HG03354 (cell line): ENCODE data around the gene SLC2A9.

Experiments used
- ATAC-seq: cut with Tn5 transposase; IDR thresholded peaks from one replicate; pipeline ENCODE4 v1.9.1; 2021; ENCODE audit warnings: mild to moderate bottlenecking; ENCODE audit not compliant: unreplicated experiment, poor library complexity, severe bottlenecking

The SLC2A9 gene

DNA sequence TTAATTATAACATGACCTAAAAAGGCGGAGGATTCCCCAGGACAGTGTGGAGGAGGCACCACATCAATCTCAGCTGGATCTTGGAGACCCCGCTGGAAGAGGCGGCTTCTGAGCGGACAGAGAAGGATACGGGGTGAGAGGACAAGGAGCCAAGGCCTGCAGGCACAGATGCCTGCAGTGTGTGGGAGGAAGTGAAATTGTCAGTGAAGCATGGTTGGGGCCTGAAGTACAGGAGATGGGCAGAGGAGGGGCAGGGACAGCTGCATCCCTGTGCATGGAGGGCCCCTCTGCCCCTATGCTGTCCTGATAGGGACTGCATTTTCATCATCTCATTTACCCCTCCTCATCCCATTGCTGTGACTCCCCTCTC lies 1.7 kb upstream of the SLC2A9 start:
- no peak for ATAC-seq

DNA sequence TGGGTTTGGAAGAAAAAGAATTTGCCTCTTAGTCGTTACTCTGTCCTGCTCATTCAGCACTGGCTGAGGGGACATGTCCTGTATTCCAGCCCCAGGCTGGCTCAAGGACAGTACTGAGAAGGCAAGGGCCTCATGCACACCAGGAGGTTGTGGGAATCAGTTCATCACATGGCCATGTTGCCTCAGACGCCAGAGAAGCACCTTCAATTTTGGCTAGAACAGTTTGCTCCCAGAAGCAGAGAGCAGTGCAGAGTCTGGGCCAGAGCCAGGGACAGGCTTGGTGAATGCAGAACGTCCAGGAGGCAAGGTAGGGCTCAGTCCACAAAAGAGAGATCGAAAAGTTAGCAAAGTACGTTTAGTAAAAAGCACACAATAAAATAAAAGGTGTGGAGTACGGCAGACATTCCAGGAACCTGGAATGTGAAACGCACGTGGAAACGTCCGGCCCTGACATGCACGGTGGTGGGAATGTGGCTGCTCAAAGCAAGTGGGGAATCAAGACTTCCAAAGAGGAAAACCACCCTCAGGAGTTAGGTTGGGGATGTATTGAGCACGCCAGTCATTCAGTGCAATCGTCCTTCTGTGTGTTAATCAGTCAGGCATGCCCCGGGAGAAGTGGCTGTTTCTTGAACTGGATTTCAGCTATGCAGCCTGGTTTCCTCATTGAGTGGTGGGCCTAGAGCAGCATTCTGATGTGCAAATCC lies 1.2 kb upstream of the SLC2A9 start:
- no peak for ATAC-seq

DNA sequence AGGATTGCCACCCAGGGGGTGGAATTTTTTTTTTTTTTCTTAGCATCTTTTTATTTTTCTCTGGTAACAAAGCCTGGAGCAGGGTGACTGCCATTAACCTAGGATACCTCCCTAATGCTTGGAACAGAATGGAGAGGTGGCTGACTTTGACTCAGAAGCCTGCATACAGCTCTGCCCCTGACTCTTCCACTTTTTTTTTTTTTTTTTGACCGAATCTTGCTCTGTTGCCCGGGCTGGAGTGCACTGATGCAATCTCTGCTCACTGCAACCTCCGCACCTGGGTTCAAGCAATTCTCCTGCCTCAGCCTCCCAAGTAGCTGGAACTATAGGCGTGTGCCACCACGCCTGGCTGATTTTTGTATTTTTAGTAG lies 341 bp upstream of the SLC2A9 start:
- ATAC-seq = no peak

DNA sequence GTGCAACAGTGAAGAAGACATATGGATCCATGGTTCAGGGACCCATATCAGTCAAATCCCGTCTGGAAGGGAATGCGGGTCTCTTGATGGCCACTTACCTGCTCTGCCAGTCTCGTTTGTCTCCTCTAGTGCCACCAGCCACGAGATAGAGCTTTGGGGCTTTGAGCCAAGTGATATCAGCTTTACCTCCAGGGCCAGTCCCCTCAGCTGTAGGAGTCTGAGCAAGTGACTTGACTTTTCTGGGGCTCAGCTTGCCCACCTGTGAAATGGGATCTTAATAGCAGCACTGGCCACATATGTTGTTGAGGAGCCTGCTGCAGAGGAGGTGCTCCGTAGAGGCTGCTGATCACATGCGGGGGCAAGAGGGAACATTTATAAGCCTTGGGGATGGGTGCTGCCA lies 1.2 kb downstream of the SLC2A9 start:
- no peak for ATAC-seq

DNA sequence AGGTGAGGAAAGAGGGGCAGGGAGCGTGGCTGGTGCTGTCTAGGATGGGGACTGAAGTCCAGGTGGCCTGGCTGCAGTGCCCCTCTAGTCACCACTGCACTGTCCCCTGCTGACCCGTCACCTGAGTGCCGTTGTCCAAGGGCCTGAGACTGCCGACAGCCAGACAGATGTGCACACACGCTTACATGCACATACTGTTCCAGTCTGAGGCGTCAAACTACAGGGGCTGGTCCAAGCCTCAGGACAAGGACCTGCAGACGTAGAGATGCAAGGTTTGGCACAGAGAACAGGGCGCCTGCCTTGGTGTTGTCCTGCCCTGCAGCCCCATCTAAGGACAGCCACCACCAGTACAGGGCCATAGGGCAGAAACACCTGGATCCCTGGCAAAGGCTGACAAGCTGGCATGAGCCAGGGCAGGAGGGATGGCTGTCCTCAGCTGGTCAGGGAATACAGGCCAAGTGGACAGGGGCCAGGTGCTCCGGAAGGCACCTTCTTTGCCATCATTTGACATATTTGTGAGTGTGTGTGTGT lies 1.7 kb downstream of the SLC2A9 start:
- ATAC-seq = no peak

DNA sequence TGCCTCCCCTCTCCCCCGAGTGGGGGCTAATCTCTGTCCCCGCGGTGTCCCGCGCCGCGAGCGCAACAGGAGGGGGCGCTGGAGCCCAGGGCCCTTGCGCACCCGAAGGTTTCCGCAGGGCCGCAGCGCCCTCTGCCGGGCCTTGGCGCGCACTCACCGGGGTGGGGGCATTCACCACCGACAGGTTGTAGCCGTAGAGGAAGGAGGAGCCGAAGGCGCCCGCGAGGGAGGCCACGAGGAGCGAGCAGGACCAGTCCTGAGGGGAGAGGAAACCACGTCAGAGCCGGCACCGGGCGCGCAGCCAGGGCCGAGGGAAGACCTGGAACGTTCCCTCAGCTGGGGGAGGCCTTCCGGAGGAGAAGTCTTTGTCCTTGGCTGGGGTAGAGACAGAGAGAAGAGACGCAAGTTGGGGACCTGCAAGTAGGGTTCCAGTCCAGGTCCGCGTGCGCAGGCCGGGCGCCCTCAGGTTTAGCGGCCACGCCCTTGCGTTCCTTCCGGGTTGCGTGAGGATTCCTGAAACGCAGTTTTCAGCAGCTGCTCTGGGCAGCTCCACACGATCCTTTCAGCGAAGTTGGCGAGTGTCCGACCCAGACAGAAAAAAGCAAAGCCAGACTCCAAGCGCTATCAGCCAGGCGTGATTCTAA lies 2.4 kb downstream of the SLC2A9 start:
- peak; percentile 98 for ATAC-seq

DNA sequence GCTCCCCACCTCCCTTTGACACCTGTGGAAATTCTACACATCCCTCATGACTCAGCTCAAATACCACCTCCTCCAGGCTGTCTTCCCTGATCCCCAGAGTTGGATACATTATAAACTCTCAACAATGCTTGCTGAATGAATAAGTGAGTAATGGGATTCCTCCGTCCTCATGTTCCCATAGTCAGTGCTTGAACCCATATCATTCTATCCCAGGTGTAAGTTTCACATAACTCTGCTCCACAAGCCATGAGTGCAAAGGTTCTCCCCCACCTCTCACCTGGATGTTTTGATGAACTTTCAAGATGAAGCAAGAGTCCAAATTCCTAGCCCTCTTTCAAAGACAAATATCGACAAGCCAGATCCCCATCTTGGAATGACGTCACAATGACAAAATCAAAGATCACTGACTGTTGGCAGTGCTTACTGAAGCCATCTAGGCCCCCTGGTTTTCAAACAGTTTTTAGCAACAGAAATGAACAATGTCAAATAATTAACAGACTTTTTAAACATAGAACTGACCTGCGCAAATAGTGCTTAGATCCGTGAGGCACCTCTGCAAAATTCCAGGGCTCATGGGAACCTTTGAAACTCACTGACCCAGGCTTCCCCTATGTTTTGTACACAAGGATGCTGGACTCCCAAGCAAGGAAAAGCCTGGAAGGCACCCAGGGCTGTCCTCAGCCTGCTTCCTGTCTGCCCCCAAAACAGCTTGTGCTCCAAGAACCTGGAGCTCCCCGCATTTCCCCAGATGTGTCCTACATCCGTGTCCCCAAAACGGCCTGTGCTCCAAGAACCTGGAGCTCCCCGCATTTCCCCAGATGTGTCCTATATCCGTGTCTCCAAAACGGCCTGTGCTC lies 4.0 kb downstream of the SLC2A9 start:
- no peak for ATAC-seq

DNA sequence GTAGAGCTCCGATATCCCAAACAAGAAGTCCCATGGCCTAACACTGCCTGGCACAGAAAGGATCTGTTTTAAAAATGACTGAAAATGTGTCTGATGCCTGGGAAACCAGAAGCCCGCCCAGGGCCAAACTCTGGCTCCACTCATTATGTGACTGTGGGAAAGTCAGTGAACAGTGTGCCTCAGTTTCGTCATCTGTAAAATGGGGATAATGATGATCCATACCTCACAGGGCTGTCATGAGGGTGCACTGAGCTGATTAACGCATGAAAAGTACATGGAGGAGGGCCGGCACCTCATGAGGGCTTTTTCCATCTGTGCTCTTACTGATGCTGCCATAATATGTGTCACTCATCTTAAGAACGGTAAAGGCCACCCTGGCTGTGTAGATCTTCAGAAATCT lies 5.1 kb downstream of the SLC2A9 start:
- no peak for ATAC-seq

DNA sequence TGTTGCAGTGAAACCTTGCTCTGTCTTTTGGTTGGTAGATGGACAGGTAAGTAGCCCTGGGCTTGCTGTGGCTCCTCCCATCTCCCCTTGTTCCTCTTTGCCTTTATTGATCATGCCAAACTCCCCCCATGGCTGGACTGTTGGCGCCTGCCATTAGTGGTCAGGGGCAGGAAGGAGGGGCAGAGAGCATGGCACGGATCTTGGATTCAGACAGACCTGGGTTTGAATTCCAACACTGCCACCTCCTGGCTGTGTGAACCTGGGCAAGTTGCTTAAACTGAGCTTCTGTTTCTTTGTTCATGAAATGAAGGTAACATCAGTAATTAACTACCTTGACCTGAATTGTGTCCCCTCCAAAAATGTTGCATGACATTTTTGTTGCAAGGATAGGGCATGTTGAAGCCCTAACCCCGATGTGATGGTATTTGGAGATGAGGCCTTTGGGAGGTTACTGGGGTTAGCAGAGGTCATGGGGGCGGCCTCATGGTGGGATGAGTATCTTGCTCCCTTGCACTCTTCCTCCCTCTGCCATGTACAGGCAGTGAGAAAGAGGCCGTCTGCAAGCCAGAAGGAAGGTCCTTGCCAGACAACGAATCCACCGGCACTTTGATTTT lies 6.0 kb downstream of the SLC2A9 start:
- ATAC-seq = peak; percentile 27

DNA sequence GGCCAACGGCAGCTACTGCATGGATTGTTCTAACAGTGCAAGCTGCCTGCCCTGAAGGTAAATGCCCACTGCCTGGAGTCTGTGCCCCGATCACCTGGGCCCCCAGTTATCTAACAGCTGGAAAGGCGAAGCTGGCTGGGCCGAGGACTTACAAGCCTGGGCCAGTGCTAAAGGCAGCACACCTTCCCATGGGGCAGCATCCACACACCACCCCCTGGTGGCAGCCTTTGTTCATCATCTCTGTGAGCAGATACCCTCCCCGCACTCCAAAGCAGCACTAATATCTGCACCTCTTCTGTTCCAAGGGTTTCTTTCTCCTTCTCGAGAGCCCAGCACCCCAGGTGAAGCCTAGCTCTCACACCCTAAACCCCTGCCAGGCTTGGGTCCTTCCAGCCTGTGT lies 7.6 kb downstream of the SLC2A9 start:
- peak; percentile 56 for ATAC-seq

DNA sequence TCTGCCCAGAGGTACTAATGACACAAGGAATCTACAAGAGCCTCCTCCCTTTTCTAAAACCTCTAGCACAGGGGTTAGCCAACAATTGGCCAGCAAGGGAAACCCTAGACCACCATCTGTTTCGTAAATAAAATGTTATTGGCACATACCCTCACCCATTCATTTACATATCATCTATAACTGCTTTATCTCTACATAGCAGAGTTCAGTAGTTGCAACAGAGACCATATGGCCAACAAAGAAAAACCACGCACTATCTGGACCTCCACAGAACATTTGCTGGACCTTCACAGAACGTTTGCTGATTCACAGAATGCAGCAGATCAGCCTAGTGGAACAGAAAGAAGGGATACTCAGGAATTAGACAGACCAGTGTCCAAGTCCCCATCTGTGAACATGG lies 9.4 kb downstream of the SLC2A9 start:
- ATAC-seq = no peak

DNA sequence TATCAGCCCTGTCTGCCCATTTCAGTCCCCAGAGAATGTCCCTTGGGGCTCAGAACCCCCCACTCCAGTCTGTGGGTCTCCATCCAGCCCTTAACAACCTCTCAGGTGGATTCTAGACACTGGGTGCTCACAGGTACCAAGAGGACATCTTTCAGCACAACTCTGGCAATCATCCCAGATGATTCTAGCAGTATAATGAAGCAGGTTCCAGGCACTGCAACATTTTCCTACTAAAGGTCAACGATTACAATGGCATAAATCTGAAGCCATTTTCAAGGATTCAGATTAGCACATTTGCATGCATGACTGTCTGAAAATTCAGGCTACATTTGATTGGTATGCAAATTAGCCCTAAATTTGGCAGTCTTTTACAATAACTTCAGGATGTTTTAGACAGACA lies 10.0 kb downstream of the SLC2A9 start:
- no peak for ATAC-seq

DNA sequence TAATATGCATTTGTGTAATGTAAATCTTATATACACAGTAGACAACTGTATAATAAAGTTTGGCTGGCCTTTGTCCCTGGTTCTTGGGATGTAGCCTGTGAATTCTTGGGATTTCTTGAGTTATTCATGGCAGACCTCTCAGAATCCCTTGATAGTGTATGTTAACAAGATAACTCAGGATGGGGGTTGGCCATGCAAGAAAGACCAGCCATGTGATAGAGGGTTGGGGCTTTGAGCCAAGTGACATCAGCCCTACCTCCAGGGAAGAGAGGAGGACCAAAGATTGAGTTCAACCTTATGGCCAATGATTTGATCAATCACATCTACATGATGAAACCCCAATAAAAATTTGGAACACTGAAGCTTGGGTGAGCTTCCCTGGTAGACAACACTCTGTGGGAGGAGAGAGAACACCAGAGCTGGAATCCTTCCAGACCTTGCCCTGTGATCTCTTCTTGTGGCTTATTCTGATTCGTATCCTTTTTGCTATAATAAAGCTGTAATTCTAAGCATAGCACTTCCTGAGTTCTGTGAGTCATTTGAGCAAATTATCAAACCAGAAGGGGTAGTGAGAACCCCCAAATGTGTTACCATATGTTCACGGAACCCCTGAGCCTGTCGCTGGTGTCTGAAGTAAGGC lies 11.3 kb downstream of the SLC2A9 start:
- ATAC-seq = no peak

DNA sequence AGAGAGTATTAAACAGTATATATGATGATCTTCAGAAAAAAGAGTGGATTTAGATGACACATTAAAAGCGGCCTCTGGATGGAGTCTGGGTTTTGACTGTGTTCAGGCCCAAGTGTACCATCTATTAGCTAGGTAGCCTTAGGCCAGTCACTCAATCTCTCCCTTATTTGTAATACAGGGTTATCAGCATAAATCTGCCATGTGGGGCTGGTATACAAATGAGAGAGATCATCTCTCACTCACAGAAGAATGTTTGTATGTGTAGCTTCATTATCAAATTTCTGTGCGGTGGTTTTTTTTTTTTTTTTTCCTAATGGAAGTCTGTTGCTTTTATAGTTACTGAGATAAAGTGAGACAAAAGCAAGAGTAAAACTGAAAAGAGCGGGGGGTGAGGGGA lies 12.7 kb downstream of the SLC2A9 start:
- ATAC-seq = no peak

DNA sequence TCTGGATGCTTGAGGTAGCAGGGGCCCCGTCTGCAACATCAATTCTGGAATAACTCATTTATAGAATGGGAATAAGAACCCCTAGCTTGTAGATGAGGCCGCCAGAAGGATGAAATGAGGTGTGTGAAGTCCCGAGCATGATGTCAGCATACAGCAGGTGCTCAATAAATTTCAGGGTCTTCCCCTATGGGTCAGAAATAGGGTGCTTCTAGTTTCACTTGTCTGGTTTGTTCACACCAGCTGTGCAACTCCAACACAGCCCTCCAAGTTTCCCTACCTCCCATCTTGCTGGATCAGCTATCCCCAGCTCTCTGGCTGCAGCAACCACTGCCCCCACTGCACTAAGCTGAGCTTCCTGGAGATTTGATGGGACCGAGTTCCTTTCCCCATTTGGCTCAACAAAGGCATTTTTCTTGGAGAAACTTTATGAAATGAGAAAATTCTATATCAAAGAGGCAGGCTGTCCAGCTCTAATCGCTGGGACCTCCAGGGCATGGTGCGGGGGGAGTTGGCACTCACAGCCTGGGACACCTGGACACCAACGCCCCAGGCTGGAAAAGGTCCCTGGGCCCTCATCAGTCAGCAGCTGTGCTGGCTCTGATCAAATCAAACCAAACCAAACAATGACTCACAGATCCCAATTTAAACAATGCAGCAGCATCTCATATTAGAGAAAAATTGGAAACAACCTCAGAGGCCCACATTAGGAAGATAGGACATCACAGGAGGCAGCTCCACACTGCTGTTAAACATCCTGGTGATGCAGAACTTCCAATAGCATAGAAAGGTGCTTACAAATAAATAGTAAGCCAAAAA lies 13.3 kb downstream of the SLC2A9 start:
- ATAC-seq = peak; percentile 58

DNA sequence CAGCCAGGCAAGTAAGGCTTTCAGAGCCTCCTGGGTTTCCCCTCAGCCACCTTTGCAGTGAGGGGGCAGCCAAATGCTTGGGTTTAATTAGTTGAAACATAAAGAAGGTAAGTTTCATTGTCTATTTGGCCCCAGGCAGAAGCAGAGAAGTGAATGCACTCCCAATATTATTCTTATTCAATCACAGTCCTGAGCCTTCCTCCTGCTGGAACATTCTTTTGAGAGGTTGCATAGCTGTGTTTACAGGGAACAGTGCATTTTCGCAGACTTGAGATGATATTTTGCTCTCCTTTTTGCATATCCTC lies 13.9 kb downstream of the SLC2A9 start:
- ATAC-seq = peak; percentile 37

DNA sequence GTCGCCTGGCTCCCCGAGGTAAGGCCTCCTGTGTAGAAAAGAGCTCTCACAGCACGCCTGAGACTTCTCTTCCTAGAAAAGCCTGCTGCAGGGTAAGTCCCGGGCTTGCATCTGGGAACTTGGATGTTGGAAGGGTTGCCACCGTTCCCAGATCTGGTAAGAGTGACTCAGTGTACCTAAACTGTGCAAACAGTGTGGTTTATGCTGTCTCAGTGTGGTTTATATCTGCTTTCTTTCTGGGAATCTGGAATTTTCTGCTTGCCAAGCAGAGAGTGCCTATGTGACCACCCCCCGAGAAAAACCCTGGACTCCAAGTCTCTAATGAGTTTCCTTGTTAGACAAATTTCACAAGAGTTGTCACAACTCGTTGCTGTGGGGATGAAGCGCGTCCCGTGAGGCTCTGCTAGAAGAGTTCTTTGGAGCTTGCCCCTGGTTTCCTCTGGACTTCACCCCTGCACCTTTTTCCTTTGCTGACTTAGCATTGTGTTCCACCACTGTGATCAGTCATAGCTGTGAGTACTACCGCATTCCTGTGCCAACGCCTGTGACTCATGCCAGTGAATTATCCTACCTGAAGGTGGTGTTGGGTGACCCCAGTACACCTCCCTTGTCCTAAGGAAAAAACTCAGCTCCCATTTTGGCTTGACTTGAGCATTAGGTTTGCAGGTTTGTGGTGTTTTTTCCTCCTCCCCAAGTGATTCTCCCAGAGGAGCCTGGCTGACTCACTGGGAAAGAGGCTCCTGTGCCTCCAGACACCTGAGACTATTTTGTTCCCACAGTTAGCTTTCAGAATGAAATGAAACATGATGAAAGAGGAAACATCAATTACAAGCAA lies 14.5 kb downstream of the SLC2A9 start:
- ATAC-seq = peak; percentile 4

DNA sequence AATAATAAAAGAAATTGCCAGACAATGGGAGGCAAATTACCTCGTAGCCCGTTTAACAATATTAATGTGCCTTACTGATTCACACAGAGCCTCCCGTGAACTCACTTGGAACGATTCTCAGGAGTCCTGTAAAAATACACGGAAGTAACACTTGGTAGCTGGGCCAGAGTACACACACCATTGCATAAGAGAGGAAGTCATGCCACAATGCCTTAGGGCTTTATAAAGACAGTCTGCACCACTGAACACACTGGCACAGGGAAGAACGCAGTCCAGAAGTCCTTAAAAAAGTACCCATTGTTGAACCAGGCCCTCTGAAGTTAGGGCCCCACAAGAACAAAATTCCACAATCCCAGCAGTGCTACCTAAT lies 15.1 kb downstream of the SLC2A9 start:
- peak; percentile 51 for ATAC-seq
